ENCODE data around the gene MSLN. TPM values are rescaled to one million over a fixed set of nuclear protein-coding genes. Genes with fewer than 3 reads are reported as not detected.

Gene MSLN
- total and polyA plus RNA-seq, 2 experiments from 2014 or later, result 0.10 TPM; not detected in 1

DNA sequence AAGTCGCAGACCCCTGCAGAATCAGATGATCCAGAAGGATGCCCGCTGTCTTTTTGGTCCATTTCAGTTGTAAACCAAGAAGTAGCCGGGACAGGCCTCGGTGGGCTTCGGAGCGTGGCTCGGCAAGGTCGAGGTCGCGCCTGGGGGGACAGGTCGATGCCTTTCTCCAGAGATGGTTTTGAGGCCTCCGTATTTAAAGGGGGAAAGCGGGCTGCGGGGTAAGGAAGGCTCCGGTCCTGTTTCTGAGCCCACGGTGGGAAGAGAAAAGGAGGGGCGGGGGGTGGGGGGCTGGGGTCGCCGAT lies 47.5 kb downstream of the MSLN start:
- Histone ChIP-seq H3K27me3 (ENCODE audit: insufficient read depth) (peaks cover 19% of the 10 kb centered on the region), H3K9me2 (ENCODE audit: insufficient read depth) (no peaks in the 10 kb centered on the region), H3F3A (replicated peaks; ENCODE audit: low read depth) (peaks cover 8% of the 10 kb centered on the region), H3K4me2 (peak overlapping the region; percentile 93), H3K36me3 (ENCODE audit: insufficient read depth) (no peaks in the 10 kb centered on the region), H4K20me1 (replicated peaks; ENCODE audit: insufficient read depth) (peaks cover 3% of the 10 kb centered on the region; the same call in 1 of the 2 replicates), H3K4me3 (peak overlapping the region; percentile 90), H3K27ac (ENCODE audit: low read depth) (no peak overlapping the region), H3K4me1 (ENCODE audit: insufficient read depth) (no peaks in the 10 kb centered on the region), H2AFZ (peak overlapping the region; percentile 99), H3K79me2 (replicated peaks; ENCODE audit: insufficient read depth) (peaks cover 4% of the 10 kb centered on the region; the same call in 1 of the 2 replicates)
- Mint-ChIP-seq H3K27me3 (ENCODE audit: insufficient read depth, low read depth, poor library complexity) (peaks cover 30% of the 10 kb centered on the region), H3K27ac (peak overlapping the region; percentile 86), H3K9me3 (peaks cover 5% of the 10 kb centered on the region; the same call in 2 of the 3 replicates), H3K36me3 (ENCODE audit: low read depth) (0 out of 3 replicates have a peak, but pooled peaks cover 3% of the 10 kb centered on the region), H3K4me1 (peaks cover 12% of the 10 kb centered on the region), H3K4me3 (peak overlapping the region; percentile 98)
- ATAC-seq (no peak), DNase-seq (ENCODE audit: low spot score) (no peak)
- TF ChIP-seq ZNF114 (CRISPR knock-in tag; IDR thresholded peaks at IDR 0.05), result no peak
- TF ChIP-seq NANOG (IDR thresholded peaks at IDR 0.05; ENCODE audit: borderline replicate concordance), result no peak
- TF ChIP-seq, protein P1, sequence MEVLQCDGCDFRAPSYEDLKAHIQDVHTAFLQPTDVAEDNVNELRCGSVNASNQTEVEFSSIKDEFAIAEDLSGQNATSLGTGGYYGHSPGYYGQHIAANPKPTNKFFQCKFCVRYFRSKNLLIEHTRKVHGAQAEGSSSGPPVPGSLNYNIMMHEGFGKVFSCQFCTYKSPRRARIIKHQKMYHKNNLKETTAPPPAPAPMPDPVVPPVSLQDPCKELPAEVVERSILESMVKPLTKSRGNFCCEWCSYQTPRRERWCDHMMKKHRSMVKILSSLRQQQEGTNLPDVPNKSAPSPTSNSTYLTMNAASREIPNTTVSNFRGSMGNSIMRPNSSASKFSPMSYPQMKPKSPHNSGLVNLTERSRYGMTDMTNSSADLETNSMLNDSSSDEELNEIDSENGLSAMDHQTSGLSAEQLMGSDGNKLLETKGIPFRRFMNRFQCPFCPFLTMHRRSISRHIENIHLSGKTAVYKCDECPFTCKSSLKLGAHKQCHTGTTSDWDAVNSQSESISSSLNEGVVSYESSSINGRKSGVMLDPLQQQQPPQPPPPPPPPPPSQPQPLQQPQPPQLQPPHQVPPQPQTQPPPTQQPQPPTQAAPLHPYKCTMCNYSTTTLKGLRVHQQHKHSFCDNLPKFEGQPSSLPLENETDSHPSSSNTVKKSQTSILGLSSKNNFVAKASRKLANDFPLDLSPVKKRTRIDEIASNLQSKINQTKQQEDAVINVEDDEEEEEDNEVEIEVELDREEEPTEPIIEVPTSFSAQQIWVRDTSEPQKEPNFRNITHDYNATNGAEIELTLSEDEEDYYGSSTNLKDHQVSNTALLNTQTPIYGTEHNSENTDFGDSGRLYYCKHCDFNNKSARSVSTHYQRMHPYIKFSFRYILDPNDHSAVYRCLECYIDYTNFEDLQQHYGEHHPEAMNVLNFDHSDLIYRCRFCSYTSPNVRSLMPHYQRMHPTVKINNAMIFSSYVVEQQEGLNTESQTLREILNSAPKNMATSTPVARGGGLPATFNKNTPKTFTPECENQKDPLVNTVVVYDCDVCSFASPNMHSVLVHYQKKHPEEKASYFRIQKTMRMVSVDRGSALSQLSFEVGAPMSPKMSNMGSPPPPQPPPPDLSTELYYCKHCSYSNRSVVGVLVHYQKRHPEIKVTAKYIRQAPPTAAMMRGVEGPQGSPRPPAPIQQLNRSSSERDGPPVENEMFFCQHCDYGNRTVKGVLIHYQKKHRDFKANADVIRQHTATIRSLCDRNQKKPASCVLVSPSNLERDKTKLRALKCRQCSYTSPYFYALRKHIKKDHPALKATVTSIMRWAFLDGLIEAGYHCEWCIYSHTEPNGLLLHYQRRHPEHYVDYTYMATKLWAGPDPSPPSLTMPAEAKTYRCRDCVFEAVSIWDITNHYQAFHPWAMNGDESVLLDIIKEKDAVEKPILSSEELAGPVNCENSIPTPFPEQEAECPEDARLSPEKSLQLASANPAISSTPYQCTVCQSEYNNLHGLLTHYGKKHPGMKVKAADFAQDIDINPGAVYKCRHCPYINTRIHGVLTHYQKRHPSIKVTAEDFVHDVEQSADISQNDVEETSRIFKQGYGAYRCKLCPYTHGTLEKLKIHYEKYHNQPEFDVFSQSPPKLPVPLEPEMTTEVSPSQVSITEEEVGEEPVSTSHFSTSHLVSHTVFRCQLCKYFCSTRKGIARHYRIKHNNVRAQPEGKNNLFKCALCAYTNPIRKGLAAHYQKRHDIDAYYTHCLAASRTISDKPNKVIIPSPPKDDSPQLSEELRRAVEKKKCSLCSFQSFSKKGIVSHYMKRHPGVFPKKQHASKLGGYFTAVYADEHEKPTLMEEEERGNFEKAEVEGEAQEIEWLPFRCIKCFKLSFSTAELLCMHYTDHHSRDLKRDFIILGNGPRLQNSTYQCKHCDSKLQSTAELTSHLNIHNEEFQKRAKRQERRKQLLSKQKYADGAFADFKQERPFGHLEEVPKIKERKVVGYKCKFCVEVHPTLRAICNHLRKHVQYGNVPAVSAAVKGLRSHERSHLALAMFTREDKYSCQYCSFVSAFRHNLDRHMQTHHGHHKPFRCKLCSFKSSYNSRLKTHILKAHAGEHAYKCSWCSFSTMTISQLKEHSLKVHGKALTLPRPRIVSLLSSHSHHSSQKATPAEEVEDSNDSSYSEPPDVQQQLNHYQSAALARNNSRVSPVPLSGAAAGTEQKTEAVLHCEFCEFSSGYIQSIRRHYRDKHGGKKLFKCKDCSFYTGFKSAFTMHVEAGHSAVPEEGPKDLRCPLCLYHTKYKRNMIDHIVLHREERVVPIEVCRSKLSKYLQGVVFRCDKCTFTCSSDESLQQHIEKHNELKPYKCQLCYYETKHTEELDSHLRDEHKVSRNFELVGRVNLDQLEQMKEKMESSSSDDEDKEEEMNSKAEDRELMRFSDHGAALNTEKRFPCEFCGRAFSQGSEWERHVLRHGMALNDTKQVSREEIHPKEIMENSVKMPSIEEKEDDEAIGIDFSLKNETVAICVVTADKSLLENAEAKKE (CRISPR knock-in tag; IDR thresholded peaks at IDR 0.05), result no peak
- no peak for TF ChIP-seq EZH2phosphoT487 (IDR thresholded peaks at IDR 0.05; ENCODE audit: unreplicated experiment)
- TF ChIP-seq, protein P2, sequence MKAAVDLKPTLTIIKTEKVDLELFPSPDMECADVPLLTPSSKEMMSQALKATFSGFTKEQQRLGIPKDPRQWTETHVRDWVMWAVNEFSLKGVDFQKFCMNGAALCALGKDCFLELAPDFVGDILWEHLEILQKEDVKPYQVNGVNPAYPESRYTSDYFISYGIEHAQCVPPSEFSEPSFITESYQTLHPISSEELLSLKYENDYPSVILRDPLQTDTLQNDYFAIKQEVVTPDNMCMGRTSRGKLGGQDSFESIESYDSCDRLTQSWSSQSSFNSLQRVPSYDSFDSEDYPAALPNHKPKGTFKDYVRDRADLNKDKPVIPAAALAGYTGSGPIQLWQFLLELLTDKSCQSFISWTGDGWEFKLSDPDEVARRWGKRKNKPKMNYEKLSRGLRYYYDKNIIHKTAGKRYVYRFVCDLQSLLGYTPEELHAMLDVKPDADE (IDR thresholded peaks at IDR 0.05), result no peak
- no peak for TF ChIP-seq CREB1 (CRISPR knock-in tag; IDR thresholded peaks at IDR 0.05; ENCODE audit: low read depth)
- no peak for TF ChIP-seq POLR2AphosphoS5 (IDR thresholded peaks at IDR 0.05; ENCODE audit: low read depth)
- TF ChIP-seq ZNF331 (CRISPR knock-in tag; IDR thresholded peaks at IDR 0.05; ENCODE audit: low read depth), result no peak
- no peak for TF ChIP-seq JUNB (IDR thresholded peaks at IDR 0.05; ENCODE audit: unreplicated experiment)
- TF ChIP-seq, protein P3, sequence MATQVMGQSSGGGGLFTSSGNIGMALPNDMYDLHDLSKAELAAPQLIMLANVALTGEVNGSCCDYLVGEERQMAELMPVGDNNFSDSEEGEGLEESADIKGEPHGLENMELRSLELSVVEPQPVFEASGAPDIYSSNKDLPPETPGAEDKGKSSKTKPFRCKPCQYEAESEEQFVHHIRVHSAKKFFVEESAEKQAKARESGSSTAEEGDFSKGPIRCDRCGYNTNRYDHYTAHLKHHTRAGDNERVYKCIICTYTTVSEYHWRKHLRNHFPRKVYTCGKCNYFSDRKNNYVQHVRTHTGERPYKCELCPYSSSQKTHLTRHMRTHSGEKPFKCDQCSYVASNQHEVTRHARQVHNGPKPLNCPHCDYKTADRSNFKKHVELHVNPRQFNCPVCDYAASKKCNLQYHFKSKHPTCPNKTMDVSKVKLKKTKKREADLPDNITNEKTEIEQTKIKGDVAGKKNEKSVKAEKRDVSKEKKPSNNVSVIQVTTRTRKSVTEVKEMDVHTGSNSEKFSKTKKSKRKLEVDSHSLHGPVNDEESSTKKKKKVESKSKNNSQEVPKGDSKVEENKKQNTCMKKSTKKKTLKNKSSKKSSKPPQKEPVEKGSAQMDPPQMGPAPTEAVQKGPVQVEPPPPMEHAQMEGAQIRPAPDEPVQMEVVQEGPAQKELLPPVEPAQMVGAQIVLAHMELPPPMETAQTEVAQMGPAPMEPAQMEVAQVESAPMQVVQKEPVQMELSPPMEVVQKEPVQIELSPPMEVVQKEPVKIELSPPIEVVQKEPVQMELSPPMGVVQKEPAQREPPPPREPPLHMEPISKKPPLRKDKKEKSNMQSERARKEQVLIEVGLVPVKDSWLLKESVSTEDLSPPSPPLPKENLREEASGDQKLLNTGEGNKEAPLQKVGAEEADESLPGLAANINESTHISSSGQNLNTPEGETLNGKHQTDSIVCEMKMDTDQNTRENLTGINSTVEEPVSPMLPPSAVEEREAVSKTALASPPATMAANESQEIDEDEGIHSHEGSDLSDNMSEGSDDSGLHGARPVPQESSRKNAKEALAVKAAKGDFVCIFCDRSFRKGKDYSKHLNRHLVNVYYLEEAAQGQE (IDR thresholded peaks at IDR 0.05; ENCODE audit: unreplicated experiment), result no peak
